Mesenchymal stem cell (in vitro differentiated cells and primary cell): ENCODE results near the gene LRRC75A.

Source experiments
- DNase-seq: peaks from one replicate; pipeline ENCODE4 v3.0.0-alpha.2; 2013
- H2AFZ ChIP-seq: one replicate; pipeline ENCODE4 v1.6.1; 2013; ENCODE audit warnings: low read depth, mild to moderate bottlenecking, control low read depth, inconsistent platforms, low read length, moderate library complexity
- H2AK5ac ChIP-seq: 2 replicates; pipeline ENCODE4 v1.6.1; 2013; ENCODE audit warnings: low read length, moderate library complexity, mild to moderate bottlenecking, inconsistent platforms; ENCODE audit not compliant: severe bottlenecking
- H2BK120ac ChIP-seq: one replicate; pipeline ENCODE4 v1.6.1; 2013; ENCODE audit warnings: low read depth, mild to moderate bottlenecking, inconsistent platforms, low read length, moderate library complexity
- H2BK12ac ChIP-seq, 2 experiments: one replicate each; pipeline ENCODE4 v1.6.1; 2013; ENCODE audit warnings: inconsistent platforms in 2 of 2, low read length in 2 of 2, mild to moderate bottlenecking in 2 of 2, moderate library complexity in 2 of 2, control low read depth in 1 of 2
- H2BK15ac ChIP-seq: one replicate; pipeline ENCODE4 v1.6.1; 2013; ENCODE audit warnings: mild to moderate bottlenecking, low read depth, inconsistent platforms; ENCODE audit not compliant: poor library complexity, severe bottlenecking
- H2BK5ac ChIP-seq: 2 replicates; pipeline ENCODE4 v1.6.1; 2013; ENCODE audit warnings: low read depth, mild to moderate bottlenecking, low read length, control low read depth, inconsistent platforms; ENCODE audit not compliant: poor library complexity, severe bottlenecking
- H3K14ac ChIP-seq, 2 experiments: one replicate each; pipeline ENCODE4 v1.6.1; 2013; ENCODE audit warnings: inconsistent platforms in 2 of 2, low read length in 2 of 2, control low read depth in 1 of 2, mild to moderate bottlenecking in 1 of 2, moderate library complexity in 1 of 2
- H3K18ac ChIP-seq, 2 experiments: one replicate each; pipeline ENCODE4 v1.6.1; 2013; ENCODE audit warnings: inconsistent platforms in 2 of 2, low read length in 2 of 2, control low read depth in 1 of 2, low read depth in 1 of 2, mild to moderate bottlenecking in 1 of 2
- H3K23ac ChIP-seq, 2 experiments: one replicate each; pipeline ENCODE4 v1.6.1; 2013; ENCODE audit warnings: inconsistent platforms in 2 of 2, low read length in 2 of 2, mild to moderate bottlenecking in 2 of 2, moderate library complexity in 2 of 2, control low read depth in 1 of 2
- H3K27ac ChIP-seq: 2 replicates; pipeline ENCODE4 v1.5.1; 2013; ENCODE audit warnings: mild to moderate bottlenecking, moderate library complexity, low read length, control low read depth, inconsistent platforms; ENCODE audit not compliant: poor library complexity, severe bottlenecking
- H3K27me3 ChIP-seq, 2 experiments: 2 replicates each; pipeline versions ENCODE4 v1.6.1 to v1.7.0; 2013; ENCODE audit warnings: low read length in 2 of 2, mild to moderate bottlenecking in 2 of 2, moderate library complexity in 2 of 2, control low read depth in 1 of 2, inconsistent platforms in 1 of 2; ENCODE audit not compliant: control insufficient read depth in 1 of 2, insufficient read depth in 1 of 2
- H3K36me3 ChIP-seq, 2 experiments: 2 replicates each; pipeline versions ENCODE4 v1.6.1 to v1.7.0; 2013; ENCODE audit warnings: low read length in 2 of 2, control low read depth in 1 of 2, inconsistent platforms in 1 of 2, low read depth in 1 of 2, mild to moderate bottlenecking in 1 of 2; ENCODE audit not compliant: insufficient read depth in 2 of 2, control insufficient read depth in 1 of 2
- H3K4ac ChIP-seq, 2 experiments: one replicate each; pipeline ENCODE4 v1.6.1; 2013; ENCODE audit warnings: inconsistent platforms in 2 of 2, low read length in 2 of 2, mild to moderate bottlenecking in 2 of 2, moderate library complexity in 2 of 2, control low read depth in 1 of 2, low read depth in 1 of 2
- H3K4me1 ChIP-seq: 2 replicates; pipeline ENCODE4 v1.6.1; 2013; ENCODE audit warnings: low read depth, low read length, control low read depth; ENCODE audit not compliant: control insufficient read depth, insufficient read depth
- H3K4me2 ChIP-seq: 2 replicates; pipeline ENCODE4 v1.6.1; 2013; ENCODE audit warnings: low read length, mild to moderate bottlenecking, inconsistent platforms; ENCODE audit not compliant: poor library complexity, severe bottlenecking
- H3K4me3 ChIP-seq, 2 experiments: 2 replicates each; pipeline versions ENCODE4 v1.5.1 to v1.7.0; 2013; ENCODE audit warnings: low read length in 2 of 2, mild to moderate bottlenecking in 2 of 2, control low read depth in 1 of 2, low read depth in 1 of 2; ENCODE audit not compliant: insufficient read depth in 1 of 2
- H3K79me1 ChIP-seq: replicated peaks from 2 replicates; pipeline ENCODE4 v1.6.1; 2013; ENCODE audit warnings: mild to moderate bottlenecking, control low read depth, low read length, inconsistent platforms; ENCODE audit not compliant: poor library complexity, severe bottlenecking
- H3K9ac ChIP-seq: 2 replicates; pipeline ENCODE4 v1.7.0; 2013; ENCODE audit warnings: mild to moderate bottlenecking, low read length, moderate library complexity
- H3K9me3 ChIP-seq: 2 replicates; pipeline ENCODE4 v1.7.0; 2013; ENCODE audit warnings: mild to moderate bottlenecking, low read length; ENCODE audit not compliant: control insufficient read depth
- H4K8ac ChIP-seq: one replicate; pipeline ENCODE4 v1.6.1; 2013; ENCODE audit warnings: inconsistent platforms, mild to moderate bottlenecking, low read length, moderate library complexity
- H4K91ac ChIP-seq: one replicate; pipeline ENCODE4 v1.6.1; 2013; ENCODE audit warnings: mild to moderate bottlenecking, low read length, inconsistent platforms
- WGBS: methylation state at CpG from one replicate; pipeline ENCODE4 v1.1.7; 2013; ENCODE audit warnings: mixed read lengths; 5-methylcytosine and 5-hydroxymethylcytosine counted together

LRRC75A gene

GRCh38 chr17:16504984-16505383, 13.0 kb upstream of the LRRC75A start:
- Histone ChIP-seq H3K27ac (no peak overlapping the region), H2BK15ac (no peak overlapping the region), H3K14ac (no peak overlapping the region), H2BK120ac (no peak overlapping the region), H2AFZ (no peak overlapping the region), H4K91ac (no peak overlapping the region), H3K4me3 (no peak overlapping the region), H3K36me3 (no peaks in the 10 kb centered on the region), H3K9ac (no peak overlapping the region), H3K4me2 (no peak overlapping the region), H3K27me3 (no peaks in the 10 kb centered on the region), H3K18ac (no peak overlapping the region), H2BK5ac (no peak overlapping the region), H2AK5ac (no peak overlapping the region), H3K79me1 (no peaks in the 10 kb centered on the region), H2BK12ac (no peak overlapping the region), H3K9me3 (no peaks in the 10 kb centered on the region), H4K8ac (no peak overlapping the region), H3K4me1 (no peaks in the 10 kb centered on the region), H3K23ac (no peak overlapping the region), H3K4ac (no peak overlapping the region)
- WGBS, result 88% methylated on average over 3 of the region's 3 CpGs
- DNase-seq, result no peak

DNA sequence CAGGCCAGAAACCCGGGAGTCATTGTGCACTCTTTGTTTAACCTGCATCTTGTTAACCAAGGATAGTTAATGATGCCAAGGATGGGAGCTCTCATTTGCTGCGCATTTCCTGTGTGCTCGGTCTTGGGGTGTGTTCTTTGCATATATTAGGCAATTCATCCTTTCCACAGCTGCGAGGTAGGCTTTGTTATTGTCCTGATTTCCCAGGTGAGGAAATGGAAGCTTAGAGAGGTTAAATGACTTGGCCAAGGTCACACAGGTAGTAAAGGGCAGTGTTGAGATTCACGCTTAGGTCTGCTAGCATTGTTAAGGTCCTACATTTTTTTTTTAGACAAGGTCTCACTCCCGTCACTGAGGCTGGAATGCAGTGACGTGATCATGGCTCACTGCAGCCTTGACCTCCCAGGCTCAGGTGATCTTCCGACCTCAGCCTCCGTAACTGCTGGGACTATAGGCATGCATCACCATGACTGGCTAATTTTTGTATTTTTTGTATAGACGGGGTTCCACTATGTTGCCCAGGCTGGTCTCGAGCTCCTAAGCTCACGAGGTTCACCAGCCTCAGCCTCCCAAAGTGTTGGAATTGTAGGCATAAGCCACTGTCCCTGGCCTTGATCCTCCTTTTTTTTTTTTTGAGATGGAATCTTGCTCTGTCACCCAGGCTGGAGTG, 5.0 kb upstream of the LRRC75A start:
- H2BK5ac ChIP-seq, result no peak overlapping the region

GRCh38 chr17:16495980-16496819, 4.2 kb upstream of the LRRC75A start:
- no peak overlapping the region for H3K14ac ChIP-seq

More for the DNA sequence above, 5.0 kb upstream of the LRRC75A start:
- 85% methylated on average over 12 of the region's 12 CpGs for WGBS
- H3K9me3 ChIP-seq, result no peaks in the 10 kb centered on the region
- H3K9ac ChIP-seq, result no peak overlapping the region
- peaks cover 52 to 53% of the 10 kb centered on the region in 2 experiments for H3K27me3 ChIP-seq
- no peak for DNase-seq
- no peak overlapping the region for H3K18ac ChIP-seq
- H2BK15ac ChIP-seq, result no peak overlapping the region
- no peak overlapping the region for H4K91ac ChIP-seq
- H2BK12ac ChIP-seq, result no peak overlapping the region
- no peak overlapping the region for H2AK5ac ChIP-seq
- no peak overlapping the region for H4K8ac ChIP-seq
- no peaks in the 10 kb centered on the region for H3K79me1 ChIP-seq
- no peak overlapping the region for H3K27ac ChIP-seq
- H3K4me3 ChIP-seq, result no peak overlapping the region
- no peak overlapping the region for H2BK120ac ChIP-seq
- H3K14ac ChIP-seq, result no peak overlapping the region
- no peak overlapping the region for H3K4me2 ChIP-seq
- H3K36me3 ChIP-seq, result no peaks in the 10 kb centered on the region
- H3K23ac ChIP-seq, result no peak overlapping the region
- peaks cover 3% of the 10 kb centered on the region for H3K4me1 ChIP-seq
- H3K4ac ChIP-seq, result no peak overlapping the region
- H2AFZ ChIP-seq, result no peak overlapping the region

GRCh38 chr17:16495561-16495960, 3.6 kb upstream of the LRRC75A start:
- H3K4me1 ChIP-seq, result peaks cover 8% of the 10 kb centered on the region

More at GRCh38 chr17:16495980-16496819, 4.2 kb upstream of the LRRC75A start:
- Histone ChIP-seq H3K4me3 (no peak overlapping the region), H2BK15ac (no peak overlapping the region), H2AFZ (no peak overlapping the region), H3K36me3 (no peaks in the 10 kb centered on the region), H2BK12ac (no peak overlapping the region), H3K27me3 (peaks cover 53 to 54% of the 10 kb centered on the region in 2 experiments), H3K4ac (no peak overlapping the region), H3K79me1 (no peaks in the 10 kb centered on the region), H4K91ac (no peak overlapping the region), H3K4me2 (no peak overlapping the region), H3K9ac (no peak overlapping the region), H3K27ac (no peak overlapping the region), H3K18ac (no peak overlapping the region), H3K9me3 (no peaks in the 10 kb centered on the region), H3K4me1 (peaks cover 8% of the 10 kb centered on the region), H2AK5ac (no peak overlapping the region), H4K8ac (no peak overlapping the region), H3K23ac (no peak overlapping the region), H2BK5ac (no peak overlapping the region), H2BK120ac (no peak overlapping the region)
- WGBS, result 74% methylated on average over 11 of the region's 12 CpGs
- no peak for DNase-seq

More at GRCh38 chr17:16495561-16495960, 3.6 kb upstream of the LRRC75A start:
- Histone ChIP-seq H3K9me3 (no peaks in the 10 kb centered on the region), H4K8ac (no peak overlapping the region), H3K14ac (no peak overlapping the region), H3K27ac (no peak overlapping the region), H3K36me3 (no peaks in the 10 kb centered on the region), H2BK15ac (no peak overlapping the region), H2BK5ac (no peak overlapping the region), H2AFZ (no peak overlapping the region), H3K23ac (no peak overlapping the region), H3K4ac (no peak overlapping the region), H2BK12ac (no peak overlapping the region), H4K91ac (no peak overlapping the region), H3K9ac (no peak overlapping the region), H3K79me1 (no peaks in the 10 kb centered on the region), H3K27me3 (peaks cover 59 to 60% of the 10 kb centered on the region in 2 experiments), H2AK5ac (no peak overlapping the region), H3K4me2 (no peak overlapping the region), H3K18ac (no peak overlapping the region), H2BK120ac (no peak overlapping the region), H3K4me3 (no peak overlapping the region)
- DNase-seq, result no peak
- 68% methylated on average over 4 of the region's 4 CpGs for WGBS
